Gastroesophageal sphincter (tissue), 3 donors: Measurements from ENCODE around the gene ULK4.

Experiments
- EP300 ChIP-seq: sonication (generic); formaldehyde crosslinking; IDR thresholded peaks from one replicate; pipeline ENCODE4 v1.6.1; 2017; ENCODE audit warnings: antibody characterized with exemption, mild to moderate bottlenecking
- POLR2A ChIP-seq, 2 donors: fragments of 450-650 bp; IDR thresholded peaks; one replicate each; pipeline ENCODE4 v1.6.1; 2017; ENCODE audit warnings: antibody characterized with exemption in 2 of 2, mild to moderate bottlenecking in 2 of 2, moderate library complexity in 1 of 2
- POLR2AphosphoS5 ChIP-seq: sonication (generic); formaldehyde crosslinking; IDR thresholded peaks from one replicate; pipeline ENCODE4 v1.6.1; 2017; ENCODE audit warnings: antibody characterized with exemption
- TF ChIP-seq, protein P1 (sequence below), 4 experiments: fragments of 200-600 bp in 2 of 4; fragments of 450-650 bp in 2 of 4; sonication (generic) in 1 of 4; IDR thresholded peaks; one replicate each; pipeline ENCODE4 v1.5.1; 2017 to 2019; ENCODE audit warnings: antibody characterized with exemption in 4 of 4, mild to moderate bottlenecking in 2 of 4, moderate library complexity in 2 of 4

DNA sequence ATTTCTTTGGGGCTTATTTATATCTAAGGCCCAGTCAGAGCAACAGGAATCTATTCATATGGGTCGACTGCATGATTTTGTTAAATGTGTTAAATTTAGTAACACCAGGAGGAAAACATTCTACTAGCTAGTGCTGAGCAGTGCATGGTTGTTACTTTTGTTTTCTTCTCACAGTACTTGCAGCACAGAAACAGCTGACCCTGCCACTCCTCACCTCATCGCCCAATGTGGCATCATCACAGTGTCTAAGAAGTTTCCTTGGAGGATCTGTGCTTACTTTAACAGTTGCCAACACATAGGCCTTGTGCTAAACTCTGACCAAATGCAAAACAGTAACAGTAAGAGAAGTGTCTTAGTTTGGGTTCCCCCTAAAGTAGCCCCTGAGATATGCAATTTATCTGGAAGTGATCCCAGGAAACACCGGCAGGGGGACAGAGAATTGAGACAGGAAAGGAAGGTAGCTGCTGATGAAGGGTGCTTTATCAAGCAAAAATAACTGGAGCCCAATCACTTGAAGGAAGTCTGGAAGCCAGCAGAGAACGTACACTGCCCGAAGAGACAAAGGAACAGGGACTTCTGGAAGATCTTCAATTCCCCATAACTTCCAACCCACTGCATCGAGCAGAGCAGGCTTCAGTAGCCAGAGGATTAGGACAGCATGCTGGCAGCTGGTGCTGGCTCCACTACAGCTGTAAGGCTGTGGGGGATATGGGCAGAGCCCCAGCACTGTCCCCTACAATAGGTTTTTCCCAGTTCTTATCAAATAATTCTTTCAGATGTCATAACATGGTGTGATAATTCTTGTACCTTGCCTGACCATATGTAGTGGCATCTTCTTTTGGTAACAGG is 36.0 kb upstream of the ULK4 start:
- TF ChIP-seq, protein P1, sequence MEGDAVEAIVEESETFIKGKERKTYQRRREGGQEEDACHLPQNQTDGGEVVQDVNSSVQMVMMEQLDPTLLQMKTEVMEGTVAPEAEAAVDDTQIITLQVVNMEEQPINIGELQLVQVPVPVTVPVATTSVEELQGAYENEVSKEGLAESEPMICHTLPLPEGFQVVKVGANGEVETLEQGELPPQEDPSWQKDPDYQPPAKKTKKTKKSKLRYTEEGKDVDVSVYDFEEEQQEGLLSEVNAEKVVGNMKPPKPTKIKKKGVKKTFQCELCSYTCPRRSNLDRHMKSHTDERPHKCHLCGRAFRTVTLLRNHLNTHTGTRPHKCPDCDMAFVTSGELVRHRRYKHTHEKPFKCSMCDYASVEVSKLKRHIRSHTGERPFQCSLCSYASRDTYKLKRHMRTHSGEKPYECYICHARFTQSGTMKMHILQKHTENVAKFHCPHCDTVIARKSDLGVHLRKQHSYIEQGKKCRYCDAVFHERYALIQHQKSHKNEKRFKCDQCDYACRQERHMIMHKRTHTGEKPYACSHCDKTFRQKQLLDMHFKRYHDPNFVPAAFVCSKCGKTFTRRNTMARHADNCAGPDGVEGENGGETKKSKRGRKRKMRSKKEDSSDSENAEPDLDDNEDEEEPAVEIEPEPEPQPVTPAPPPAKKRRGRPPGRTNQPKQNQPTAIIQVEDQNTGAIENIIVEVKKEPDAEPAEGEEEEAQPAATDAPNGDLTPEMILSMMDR (IDR thresholded peaks at IDR 0.05) = peak in 3 of 4 experiments; percentile 25 to 52 (median 39)
- TF ChIP-seq POLR2AphosphoS5 (no peak), EP300 (no peak), POLR2A (IDR thresholded peaks at IDR 0.05) (no peak)
